GM13977 (cell line): ENCODE measurements around the gene NTSR1.

Source experiments
- DNase-seq: peaks from one replicate; pipeline ENCODE4 v3.0.0; 2012; ENCODE audit warnings: low spot score
- CTCF ChIP-seq: IDR thresholded peaks from 2 replicates; pipeline ENCODE4 v1.5.1; 2012; ENCODE audit warnings: mild to moderate bottlenecking, control low read depth; ENCODE audit not compliant: insufficient read depth; ENCODE audit errors: extremely low read depth, missing control alignments
- in situ Hi-C: fragments of 300-500 bp; cut with MboI; formaldehyde crosslinking; loops from one replicate; pipeline ENCODE4 v1.12.0; 2022; ENCODE audit warnings: low sequenced_read_pairs, low pct_unique_long_range_greater_than_20kb, mixed read lengths, inconsistent platforms; ENCODE audit not compliant: unreplicated experiment

Gene NTSR1

GRCh38 chr20:62702013-62702300, 6.7 kb upstream of the NTSR1 start:
- TF ChIP-seq CTCF: no peak
- in situ Hi-C loops: no loop called here
- no peak for DNase-seq

GRCh38 chr20:62702895-62703852, 5.5 kb upstream of the NTSR1 start:
- no peak for TF ChIP-seq CTCF
- no peak for DNase-seq
- in situ Hi-C loops: no loop called here

- DNase-seq: no peak
- TF ChIP-seq CTCF: no peak
- in situ Hi-C loops: no loop called here
Observed at GRCh38 chr20:62703853-62704228, 4.8 kb upstream of the NTSR1 start.

DNA sequence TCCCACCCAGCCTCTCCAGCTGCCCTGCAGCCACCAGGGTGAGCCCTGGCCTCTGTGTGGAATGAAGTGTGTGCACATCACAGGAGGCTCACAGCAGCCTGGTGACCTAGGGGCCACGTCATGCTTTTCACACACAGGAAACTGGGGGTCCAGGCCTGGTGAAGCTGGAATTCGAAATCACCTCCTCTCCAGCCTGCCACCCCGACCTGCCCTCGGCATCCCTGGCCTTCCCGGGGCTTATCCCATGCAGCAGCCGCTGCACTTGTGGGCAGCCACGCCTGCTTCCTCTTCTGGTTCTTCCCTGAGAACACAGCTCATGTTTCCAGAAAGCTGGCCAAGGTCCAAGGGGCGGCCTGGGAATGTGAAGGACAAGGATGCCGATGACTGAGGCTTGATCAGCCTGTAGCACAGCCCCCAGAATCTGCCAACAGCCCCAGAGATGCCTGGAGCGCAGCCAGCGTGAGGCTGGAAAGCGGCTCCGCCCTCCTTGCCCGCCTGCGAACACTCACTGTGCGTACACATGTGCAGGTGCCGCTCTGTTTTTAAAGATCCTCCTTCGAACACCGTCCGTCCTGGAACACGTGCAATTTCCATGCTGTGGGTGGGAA, 4.2 kb upstream of the NTSR1 start:
- in situ Hi-C loops: no loop called here
- DNase-seq: no peak
- TF ChIP-seq CTCF: no peak

DNA sequence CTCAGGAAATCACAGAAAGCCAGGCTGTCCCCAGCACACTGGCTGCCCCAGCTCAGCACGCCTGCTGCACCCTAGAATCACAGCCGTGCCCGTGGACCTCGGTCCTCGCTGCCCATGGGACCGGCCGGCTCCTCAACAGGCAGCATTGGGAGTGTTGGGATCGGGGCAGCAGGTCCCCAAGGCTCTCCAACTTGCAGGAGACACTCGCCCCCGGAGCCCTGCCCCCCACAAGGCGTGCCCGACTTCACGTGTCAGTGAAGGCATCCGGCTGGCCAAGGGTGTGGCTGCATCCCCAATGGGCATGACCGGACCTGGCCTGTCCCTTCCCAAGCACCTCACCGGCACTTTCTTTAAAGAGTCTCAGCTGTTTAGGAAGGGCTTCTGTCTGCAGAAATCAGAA, 3.0 kb upstream of the NTSR1 start:
- no peak for TF ChIP-seq CTCF
- in situ Hi-C loops: no loop called here
- DNase-seq: no peak

DNA sequence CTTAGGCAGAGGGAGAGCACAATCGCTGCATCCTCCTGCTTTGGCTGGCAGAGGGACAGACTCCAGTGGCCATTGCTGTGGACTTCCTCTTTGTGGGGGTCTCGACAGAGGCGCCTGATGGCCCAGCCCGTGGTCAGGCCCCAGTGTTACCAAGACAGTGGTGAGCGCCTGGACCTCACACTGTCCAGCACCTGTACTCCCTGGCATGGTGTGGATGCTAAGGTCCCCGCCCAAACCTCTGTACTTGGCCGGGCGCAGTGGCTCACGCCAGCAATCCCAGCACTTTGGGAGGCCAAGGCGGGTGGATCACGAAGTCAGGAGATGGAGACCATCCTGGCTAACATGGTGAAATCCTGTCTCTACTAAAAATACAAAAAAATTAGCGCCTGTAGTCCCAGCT, 2.3 kb upstream of the NTSR1 start:
- no peak for TF ChIP-seq CTCF
- in situ Hi-C loops: no loop called here
- no peak for DNase-seq
